ENCODE data around the gene AP1S1.

GRCh38 chr7:101128040-101128834, 26.0 kb upstream of the AP1S1 start:
- no peak for TF ChIP-seq CTCF (IDR thresholded peaks at IDR 0.05)
- no peak for TF ChIP-seq POLR2AphosphoS5 (IDR thresholded peaks at IDR 0.05)

Measured in suprapubic skin (tissue), 3 donors.